Testis (tissue), 3 donors: ENCODE measurements around the gene TPO. TPM values are rescaled to one million over a fixed set of nuclear protein-coding genes. Genes with fewer than 3 reads are reported as not detected.

Source experiments
- DNase-seq: peaks from one replicate; pipeline ENCODE4 v3.0.0-alpha.2; 2019
- H3K27ac ChIP-seq, 2 donors: fragments of 200-600 bp; sonication (generic); one replicate each; pipeline ENCODE4 v1.5.1; 2019
- H3K27me3 ChIP-seq: fragments of 200-600 bp; sonication (generic); one replicate; pipeline ENCODE4 v1.5.1; 2019
- H3K36me3 ChIP-seq: fragments of 200-600 bp; sonication (generic); one replicate; pipeline ENCODE4 v1.5.1; 2017; ENCODE audit warnings: low read depth; ENCODE audit errors: missing control alignments
- H3K4me1 ChIP-seq: fragments of 200-600 bp; sonication (generic); one replicate; pipeline ENCODE4 v1.5.1; 2019
- H3K4me3 ChIP-seq, 2 donors: fragments of 200-600 bp; sonication (generic); one replicate each; pipeline ENCODE4 v1.5.1; 2017 to 2019
- H3K9me3 ChIP-seq: fragments of 200-600 bp; sonication (generic); one replicate; pipeline ENCODE4 v1.5.1; 2017
- CTCF ChIP-seq, 3 experiments: fragments of 450-650 bp in 2 of 3; fragments of 200-600 bp in 1 of 3; sonication (generic) in 1 of 3; IDR thresholded peaks; one replicate each; pipeline ENCODE4 v1.5.1; 2016 to 2019; ENCODE audit warnings: antibody characterized with exemption in 3 of 3, mild to moderate bottlenecking in 2 of 3, moderate library complexity in 1 of 3
- POLR2A ChIP-seq: fragments of 450-650 bp; IDR thresholded peaks from one replicate; pipeline ENCODE4 v1.6.1; 2017; ENCODE audit warnings: antibody characterized with exemption, mild to moderate bottlenecking, moderate library complexity
- WGBS, 2 donors: methylation state at CpG; one replicate each; pipeline ENCODE4 v1.1.5; 2018; 5-methylcytosine and 5-hydroxymethylcytosine counted together
- intact Hi-C: fragments of 100-400 bp; cut with DNase I; formaldehyde crosslinking; loops from one replicate; pipeline ENCODE4 v1.15.1; 2023; ENCODE audit warnings: low total_unique reads
- polyA plus RNA-seq: library from polyadenylated mRNA; stranded (reverse); fragments of 350-450 nt; fragmentation: Illumina TruSeq; extraction: RNeasy Lipid Tissue Mini Kit (QIAGEN cat#74804); gene quantifications from one replicate; pipeline ENCODE4 v1.2.3, GENCODE V29; 2014; ENCODE audit warnings: low read depth, low replicate concordance; ENCODE audit not compliant: insufficient read depth
- total RNA-seq, 2 donors: library from RNA; depleted of rRNA; stranded (reverse); fragments of >200 nt; gene quantifications; one replicate each; pipeline ENCODE4 v1.2.3, GENCODE V29; 2016

Gene TPO
- total and polyA plus RNA-seq, 3 donors from 2014 or later: 2.9 to 5.6 (median 2.9) TPM

GRCh38 chr2:1550658-1551316 lies 137.5 kb downstream of the TPO start:
- no peaks in the 10 kb centered on the region for H3K9me3 ChIP-seq
- intact Hi-C loops: no loop called here
- no peak overlapping the region for H3K27ac ChIP-seq
- H3K4me1 ChIP-seq: no peaks in the 10 kb centered on the region
- peak; percentile 74 for DNase-seq
- H3K36me3 ChIP-seq: no peaks in the 10 kb centered on the region
- 19 to 49% methylated on average over 8 to 31 of the region's 32 CpGs for WGBS, 2 donors
- no peak for TF ChIP-seq POLR2A
- peak; percentile 83 to 97 (median 84) for TF ChIP-seq CTCF (IDR thresholded peaks at IDR 0.05)
- no peaks in the 10 kb centered on the region for H3K27me3 ChIP-seq
- H3K4me3 ChIP-seq: no peak overlapping the region

- DNase-seq: no peak
- TF ChIP-seq POLR2A (no peak), CTCF (IDR thresholded peaks at IDR 0.05) (no peak)
- Histone ChIP-seq H3K36me3 (no peaks in the 10 kb centered on the region), H3K4me1 (no peaks in the 10 kb centered on the region), H3K27me3 (no peaks in the 10 kb centered on the region), H3K9me3 (no peaks in the 10 kb centered on the region), H3K27ac (no peak overlapping the region), H3K4me3 (no peak overlapping the region)
- intact Hi-C loops: no loop called here
- WGBS, 2 donors: 88 to 95% methylated on average over 4 of the region's 4 CpGs
Observed at GRCh38 chr2:1551905-1552304, 138.6 kb downstream of the TPO start.

GRCh38 chr2:1552611-1553010 lies 139.3 kb downstream of the TPO start:
- Histone ChIP-seq H3K27me3 (no peaks in the 10 kb centered on the region), H3K27ac (peak overlapping the region in 1 of 2 donors; percentile 63), H3K9me3 (no peaks in the 10 kb centered on the region), H3K4me3 (no peak overlapping the region), H3K4me1 (no peaks in the 10 kb centered on the region), H3K36me3 (no peaks in the 10 kb centered on the region)
- intact Hi-C loops: no loop called here
- TF ChIP-seq CTCF (IDR thresholded peaks at IDR 0.05): no peak
- no peak for TF ChIP-seq POLR2A
- WGBS, 2 donors: 68 to 85% methylated on average over 7 of the region's 7 CpGs
- no peak for DNase-seq

GRCh38 chr2:1553671-1554295 lies 140.5 kb downstream of the TPO start:
- Histone ChIP-seq H3K27ac (peak overlapping the region in 1 of 2 donors; percentile 63), H3K4me3 (no peak overlapping the region), H3K36me3 (no peaks in the 10 kb centered on the region), H3K27me3 (no peaks in the 10 kb centered on the region), H3K9me3 (no peaks in the 10 kb centered on the region), H3K4me1 (no peaks in the 10 kb centered on the region)
- TF ChIP-seq CTCF (IDR thresholded peaks at IDR 0.05) (no peak), POLR2A (no peak)
- WGBS, 2 donors: 51 to 65% methylated on average over 9 of the region's 9 CpGs
- DNase-seq: no peak
- intact Hi-C loops: no loop called here

- 93 to 94% methylated on average over 7 to 9 of the region's 9 CpGs for WGBS, 2 donors
- H3K27me3 ChIP-seq: no peaks in the 10 kb centered on the region
- no peak overlapping the region for H3K27ac ChIP-seq
- TF ChIP-seq POLR2A (no peak), CTCF (IDR thresholded peaks at IDR 0.05) (no peak)
- H3K4me3 ChIP-seq: no peak overlapping the region
- DNase-seq: no peak
- no peaks in the 10 kb centered on the region for H3K9me3 ChIP-seq
- no peaks in the 10 kb centered on the region for H3K36me3 ChIP-seq
- intact Hi-C loops: no loop called here
- H3K4me1 ChIP-seq: no peaks in the 10 kb centered on the region
Observed at GRCh38 chr2:1556286-1556685, 143.0 kb downstream of the TPO start.
